ENCODE data around the gene TRPC1.
"Not testable (repeated sequence)": the region's sequence is repeated elsewhere in the genome, so short reads cannot be mapped to it uniquely, and the experiment has no call there.

TRPC1 gene
- 0 to 0.32 (median 0.06) reads per million in 18 experiments for total RNA-seq

GRCh38 chr3:142723968-142724681 is at the start of gene TRPC1:
Gene TRPC1 (plus strand): TSS chr3:142724034. CDS start chr3:142724560, 526 bp downstream.
- peak; percentile 59 to 71 for DNase-seq

- no peak for DNase-seq
Measured at GRCh38 chr3:142676151-142676550, 47.7 kb upstream of the TRPC1 start.

- DNase-seq = no peak
Measured at GRCh38 chr3:142680710-142681109, 43.1 kb upstream of the TRPC1 start.

- no peak for DNase-seq
Measured at GRCh38 chr3:142690613-142691012, 33.2 kb upstream of the TRPC1 start.

GRCh38 chr3:142691527-142691926 is 32.3 kb upstream of the TRPC1 start:
- DNase-seq = no peak

- no peak for DNase-seq
Measured at GRCh38 chr3:142693136-142693853, 30.5 kb upstream of the TRPC1 start.

- no peak for DNase-seq
Measured at GRCh38 chr3:142694225-142694624, 29.6 kb upstream of the TRPC1 start.

GRCh38 chr3:142705198-142705597 is 18.6 kb upstream of the TRPC1 start:
- no peak for DNase-seq

GRCh38 chr3:142706321-142707127 is 17.3 kb upstream of the TRPC1 start:
- DNase-seq = no peak

GRCh38 chr3:142709207-142709606 is 14.6 kb upstream of the TRPC1 start:
- DNase-seq = no peak

- DNase-seq = not testable (repeated sequence)
Measured at GRCh38 chr3:142714882-142715281, 9.0 kb upstream of the TRPC1 start.

GRCh38 chr3:142716102-142716501 is 7.7 kb upstream of the TRPC1 start:
- DNase-seq = no peak

- no peak for DNase-seq
Measured at GRCh38 chr3:142723665-142723967, 218 bp upstream of the TRPC1 start.

GRCh38 chr3:142724682-142725356 is 985 bp downstream of the TRPC1 start:
- DNase-seq = no peak

GRCh38 chr3:142725357-142725739 is 1.5 kb downstream of the TRPC1 start:
- DNase-seq = no peak

- no peak for DNase-seq
Measured at GRCh38 chr3:142726017-142726416, 2.2 kb downstream of the TRPC1 start.

- DNase-seq = no peak
Measured at GRCh38 chr3:142732066-142732465, 8.2 kb downstream of the TRPC1 start.

- no peak for DNase-seq
Measured at GRCh38 chr3:142734834-142735233, 11.0 kb downstream of the TRPC1 start.

GRCh38 chr3:142735462-142735861 is 11.6 kb downstream of the TRPC1 start:
- DNase-seq = no peak

- DNase-seq = no peak
Measured at GRCh38 chr3:142738396-142738795, 14.6 kb downstream of the TRPC1 start.

- no peak for DNase-seq
Measured at GRCh38 chr3:142746646-142747045, 22.8 kb downstream of the TRPC1 start.

GRCh38 chr3:142750531-142750930 is 26.7 kb downstream of the TRPC1 start:
- DNase-seq = not testable (repeated sequence)

GRCh38 chr3:142752605-142753004 is 28.8 kb downstream of the TRPC1 start:
- not testable (repeated sequence) for DNase-seq
